A673 (cell line): ENCODE measurements around the gene PRXL2A. TPM values are rescaled to one million over a fixed set of nuclear protein-coding genes. Genes with fewer than 3 reads are reported as not detected.

Experiments used
- BruUV-seq: library from RNA; stranded (reverse); fragments of 400-500 nt; replicated peaks from 2 replicates; lab custom pipeline; 2021; lab: Mats Ljungman, UMichigan
- CTCF ChIA-PET: fragments of 300-600 bp; sonication (Branson Sonifier 250); formaldehyde crosslinking; loops from one replicate; lab custom pipeline; 2022; ENCODE audit warnings: antibody characterized with exemption; lab: Charles Lee
- POLR2A ChIA-PET: fragments of 300-600 bp; sonication (Branson Sonifier 250); formaldehyde crosslinking; loops from one replicate; lab custom pipeline; 2022; ENCODE audit warnings: antibody characterized with exemption; ENCODE audit not compliant: low non-redundant PET; lab: Charles Lee
- DNase-seq: peaks from one replicate; pipeline ENCODE4 v3.0.0-alpha.2; 2015; ENCODE audit warnings: low spot score
- H3K27ac ChIP-seq: fragments of 200-600 bp; sonication (generic); 2 replicates; pipeline ENCODE4 v1.5.1; 2016; ENCODE audit warnings: mixed run types, low read depth, mild to moderate bottlenecking, mixed read lengths, antibody characterized with exemption, low read length; ENCODE audit not compliant: poor library complexity, severe bottlenecking
- H3K27me3 ChIP-seq: fragments of 200-600 bp; sonication (generic); replicated peaks from 2 replicates; pipeline ENCODE4 v1.6.1; 2017; ENCODE audit warnings: mixed run types, low read depth, mild to moderate bottlenecking, mixed read lengths, antibody characterized with exemption, low read length; ENCODE audit not compliant: insufficient read depth, poor library complexity
- H3K36me3 ChIP-seq: fragments of 200-600 bp; sonication (generic); 2 replicates; pipeline ENCODE4 v1.6.1; 2016; ENCODE audit warnings: mixed run types, mild to moderate bottlenecking, mixed read lengths, antibody characterized with exemption, low read length; ENCODE audit not compliant: insufficient read depth, poor library complexity, severe bottlenecking
- H3K4me1 ChIP-seq: fragments of 200-600 bp; sonication (generic); 2 replicates; pipeline ENCODE4 v1.6.1; 2017; ENCODE audit warnings: mixed run types, mild to moderate bottlenecking, mixed read lengths, antibody characterized with exemption, low read length; ENCODE audit not compliant: insufficient read depth, poor library complexity, severe bottlenecking
- H3K4me3 ChIP-seq: fragments of 200-600 bp; sonication (generic); 2 replicates; pipeline ENCODE4 v1.5.1; 2016; ENCODE audit warnings: low read depth, mixed run types, mild to moderate bottlenecking, mixed read lengths, low read length; ENCODE audit not compliant: poor library complexity, severe bottlenecking
- H3K9me3 ChIP-seq: fragments of 200-600 bp; sonication (generic); 2 replicates; pipeline ENCODE4 v1.6.1; 2016; ENCODE audit warnings: mixed run types, low read depth, mild to moderate bottlenecking, mixed read lengths, antibody characterized with exemption, low read length; ENCODE audit not compliant: poor library complexity, severe bottlenecking
- CTCF ChIP-seq: fragments of 300-800, 200-600 bp; sonication (generic); conservative IDR thresholded peaks from 2 replicates; pipeline ENCODE4 v1.5.1; 2017; ENCODE audit warnings: low read depth, mild to moderate bottlenecking, antibody characterized with exemption, low read length, moderate library complexity, mixed read lengths
- EZH2 ChIP-seq: fragments of 200-600 bp; sonication (generic); IDR thresholded peaks from 2 replicates; pipeline ENCODE4 v1.6.1; 2017; ENCODE audit warnings: borderline replicate concordance, low read depth, mild to moderate bottlenecking, mixed read lengths, antibody characterized with exemption, low read length; ENCODE audit not compliant: poor library complexity, severe bottlenecking
- intact Hi-C: fragments of 100-400 bp; cut with micrococcal nuclease; formaldehyde crosslinking; loops from one replicate; pipeline ENCODE4 v1.10.0; 2022; ENCODE audit not compliant: unreplicated experiment
- total RNA-seq: library from RNA; stranded (reverse); gene quantifications from 2 replicates; pipeline ENCODE4 v1.2.3, GENCODE V29; 2021

Gene PRXL2A
- total RNA-seq, 1 experiment from 2014 or later, result 100 TPM

GRCh38 chr10:80421050-80421706 lies 12.8 kb downstream of the PRXL2A start:
- CTCF ChIA-PET, result no interaction called here
- Histone ChIP-seq H3K4me1 (peaks cover 7% of the 10 kb centered on the region), H3K36me3 (peaks cover 43% of the 10 kb centered on the region), H3K9me3 (no peaks in the 10 kb centered on the region), H3K27ac (no peak overlapping the region), H3K4me3 (no peak overlapping the region), H3K27me3 (no peaks in the 10 kb centered on the region)
- DNase-seq, result no peak
- BruUV-seq, result no TSS peak
- intact Hi-C loops, result no loop called here
- TF ChIP-seq CTCF (no peak), EZH2 (no peak)
- POLR2A ChIA-PET, result no interaction called here

- H3K4me3 ChIP-seq, result no peak overlapping the region
- TF ChIP-seq EZH2, result no peak
- TF ChIP-seq CTCF, result no peak
- POLR2A ChIA-PET, result no interaction called here
- DNase-seq, result no peak
- intact Hi-C loops, result no loop called here
- peaks cover under 1% of the 10 kb centered on the region for H3K4me1 ChIP-seq
- H3K9me3 ChIP-seq, result no peaks in the 10 kb centered on the region
- no peaks in the 10 kb centered on the region for H3K27me3 ChIP-seq
- BruUV-seq, result no TSS peak
- H3K36me3 ChIP-seq, result peaks cover 49% of the 10 kb centered on the region
- H3K27ac ChIP-seq, result no peak overlapping the region
- CTCF ChIA-PET, result no interaction called here
Observed at GRCh38 chr10:80421707-80422536, 13.6 kb downstream of the PRXL2A start.

GRCh38 chr10:80425901-80426300 lies 17.6 kb downstream of the PRXL2A start:
- no peak overlapping the region for H3K4me3 ChIP-seq
- BruUV-seq, result no TSS peak
- intact Hi-C loops, result no loop called here
- CTCF ChIA-PET, result no interaction called here
- no peaks in the 10 kb centered on the region for H3K9me3 ChIP-seq
- H3K27ac ChIP-seq, result no peak overlapping the region
- DNase-seq, result no peak
- no peaks in the 10 kb centered on the region for H3K27me3 ChIP-seq
- peaks cover 76% of the 10 kb centered on the region for H3K36me3 ChIP-seq
- no peak for TF ChIP-seq CTCF
- no peak for TF ChIP-seq EZH2
- POLR2A ChIA-PET, result no interaction called here
- no peaks in the 10 kb centered on the region for H3K4me1 ChIP-seq
